Fibroblast of lung (primary cell): Measurements from ENCODE around the gene DHDH.

Experiments
- EZH2 ChIP-seq: IDR thresholded peaks from 2 replicates; pipeline ENCODE4 v1.5.1; 2012; ENCODE audit warnings: low read length, control low read depth, mild to moderate bottlenecking; ENCODE audit errors: missing control alignments
- TF ChIP-seq, protein P1 (sequence below), 2 donors: IDR thresholded peaks in 1 of 2; conservative IDR thresholded peaks in 1 of 2; 1 replicate in 1 of 2; 2 replicates in 1 of 2; pipeline ENCODE4 v1.5.1; 2011 to 2012; ENCODE audit warnings: low read length in 2 of 2, control low read depth in 1 of 2, inconsistent platforms in 1 of 2, low read depth in 1 of 2, mild to moderate bottlenecking in 1 of 2

DNA sequence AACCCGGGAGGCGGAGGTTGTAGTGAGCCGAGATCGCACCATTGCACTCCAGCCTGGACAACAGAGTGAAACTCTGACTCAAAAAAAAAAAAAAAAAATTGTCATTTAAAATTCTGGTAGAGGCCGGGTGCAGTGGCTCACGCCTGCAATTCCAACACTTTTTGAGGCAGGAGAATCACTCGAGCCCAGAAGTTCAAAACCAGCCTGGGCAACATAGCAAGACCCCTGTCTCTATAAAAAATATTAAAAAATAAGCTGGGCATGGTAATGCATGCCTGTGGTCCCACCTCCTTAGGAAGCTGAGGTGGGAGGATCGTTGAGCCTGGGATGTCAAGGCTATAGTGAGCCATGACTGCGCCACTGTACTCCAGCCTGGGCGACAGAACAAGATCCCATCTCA, 27.2 kb upstream of the DHDH start:
- TF ChIP-seq, protein P1, sequence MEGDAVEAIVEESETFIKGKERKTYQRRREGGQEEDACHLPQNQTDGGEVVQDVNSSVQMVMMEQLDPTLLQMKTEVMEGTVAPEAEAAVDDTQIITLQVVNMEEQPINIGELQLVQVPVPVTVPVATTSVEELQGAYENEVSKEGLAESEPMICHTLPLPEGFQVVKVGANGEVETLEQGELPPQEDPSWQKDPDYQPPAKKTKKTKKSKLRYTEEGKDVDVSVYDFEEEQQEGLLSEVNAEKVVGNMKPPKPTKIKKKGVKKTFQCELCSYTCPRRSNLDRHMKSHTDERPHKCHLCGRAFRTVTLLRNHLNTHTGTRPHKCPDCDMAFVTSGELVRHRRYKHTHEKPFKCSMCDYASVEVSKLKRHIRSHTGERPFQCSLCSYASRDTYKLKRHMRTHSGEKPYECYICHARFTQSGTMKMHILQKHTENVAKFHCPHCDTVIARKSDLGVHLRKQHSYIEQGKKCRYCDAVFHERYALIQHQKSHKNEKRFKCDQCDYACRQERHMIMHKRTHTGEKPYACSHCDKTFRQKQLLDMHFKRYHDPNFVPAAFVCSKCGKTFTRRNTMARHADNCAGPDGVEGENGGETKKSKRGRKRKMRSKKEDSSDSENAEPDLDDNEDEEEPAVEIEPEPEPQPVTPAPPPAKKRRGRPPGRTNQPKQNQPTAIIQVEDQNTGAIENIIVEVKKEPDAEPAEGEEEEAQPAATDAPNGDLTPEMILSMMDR (conservative IDR thresholded peaks at IDR 0.05 in 1 of 2, IDR thresholded peaks at IDR 0.05 in 1 of 2; ENCODE audit: low read depth in 1 of 2, low read length in 2 of 2), result no peak
- TF ChIP-seq EZH2, result no peak
